Keratinocyte (primary cell): ENCODE measurements around the gene GFOD1.

Experiments used
- EZH2 ChIP-seq: IDR thresholded peaks from one replicate; pipeline ENCODE4 v1.6.1; 2012; ENCODE audit warnings: inconsistent platforms, mild to moderate bottlenecking, low read length, moderate library complexity
- TF ChIP-seq, protein P1 (sequence below), 3 experiments: IDR thresholded peaks in 1 of 3; conservative IDR thresholded peaks in 1 of 3; optimal IDR thresholded peaks in 1 of 3; 2 replicates in 2 of 3; 3 replicates in 1 of 3; pipeline versions ENCODE3 to v1.5.1; 2011; ENCODE audit warnings: low read length in 3 of 3, mild to moderate bottlenecking in 3 of 3, moderate library complexity in 2 of 3, control low read depth in 1 of 3, inconsistent platforms in 1 of 3; ENCODE audit not compliant: insufficient read depth in 2 of 3; ENCODE audit errors: extremely low read depth in 1 of 3

DNA sequence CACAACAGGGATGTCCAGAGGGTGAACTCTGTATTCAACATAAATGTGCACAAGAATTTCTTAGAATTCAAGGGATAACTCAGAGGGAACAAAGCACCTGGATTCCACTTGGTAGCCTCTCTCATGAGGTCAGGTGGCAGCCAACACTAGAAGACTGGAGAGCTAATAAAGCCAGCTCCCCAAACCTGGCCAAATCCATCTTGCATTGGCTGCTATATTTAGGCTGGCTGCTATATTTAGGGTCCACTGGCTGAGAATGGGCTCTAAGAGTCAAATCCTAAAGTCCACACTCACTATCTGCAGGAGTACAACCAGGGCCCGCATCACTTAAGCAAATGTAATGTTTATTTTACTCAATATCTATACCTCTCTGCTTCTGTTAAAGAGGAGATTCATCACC, 179.1 kb downstream of the GFOD1 start:
- TF ChIP-seq, protein P1, sequence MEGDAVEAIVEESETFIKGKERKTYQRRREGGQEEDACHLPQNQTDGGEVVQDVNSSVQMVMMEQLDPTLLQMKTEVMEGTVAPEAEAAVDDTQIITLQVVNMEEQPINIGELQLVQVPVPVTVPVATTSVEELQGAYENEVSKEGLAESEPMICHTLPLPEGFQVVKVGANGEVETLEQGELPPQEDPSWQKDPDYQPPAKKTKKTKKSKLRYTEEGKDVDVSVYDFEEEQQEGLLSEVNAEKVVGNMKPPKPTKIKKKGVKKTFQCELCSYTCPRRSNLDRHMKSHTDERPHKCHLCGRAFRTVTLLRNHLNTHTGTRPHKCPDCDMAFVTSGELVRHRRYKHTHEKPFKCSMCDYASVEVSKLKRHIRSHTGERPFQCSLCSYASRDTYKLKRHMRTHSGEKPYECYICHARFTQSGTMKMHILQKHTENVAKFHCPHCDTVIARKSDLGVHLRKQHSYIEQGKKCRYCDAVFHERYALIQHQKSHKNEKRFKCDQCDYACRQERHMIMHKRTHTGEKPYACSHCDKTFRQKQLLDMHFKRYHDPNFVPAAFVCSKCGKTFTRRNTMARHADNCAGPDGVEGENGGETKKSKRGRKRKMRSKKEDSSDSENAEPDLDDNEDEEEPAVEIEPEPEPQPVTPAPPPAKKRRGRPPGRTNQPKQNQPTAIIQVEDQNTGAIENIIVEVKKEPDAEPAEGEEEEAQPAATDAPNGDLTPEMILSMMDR (optimal IDR thresholded peaks at IDR 0.05 in 1 of 3, IDR thresholded peaks at IDR 0.05 in 1 of 3, conservative IDR thresholded peaks at IDR 0.05 in 1 of 3; ENCODE audit: extremely low read depth in 1 of 3, insufficient read depth in 2 of 3, low read length in 3 of 3), result no peak
- TF ChIP-seq EZH2, result no peak
